Keratinocyte (primary cell): ENCODE data around the gene NECTIN1. TPM values are rescaled to one million over a fixed set of nuclear protein-coding genes. Genes with fewer than 3 reads are reported as not detected.

ENCODE experiments used
- DNase-seq: peaks from one replicate; pipeline ENCODE4 v3.0.0-alpha.2; 2011; ENCODE audit warnings: low read depth, missing footprints, low spot score
- FAIRE-seq: peaks from 2 replicates; lab custom pipeline; 2011; peaks lifted over from hg19 to GRCh38; lab: Jason Lieb, UNC
- H2AFZ ChIP-seq: 2 replicates; pipeline ENCODE4 v1.6.0; 2012; ENCODE audit warnings: low read length, control low read depth, inconsistent platforms; ENCODE audit not compliant: control insufficient read depth
- H3K27ac ChIP-seq: 2 replicates; pipeline ENCODE4 v1.5.1; 2011; ENCODE audit warnings: low read length; ENCODE audit not compliant: control insufficient read depth, insufficient read depth
- H3K27me3 ChIP-seq: 3 replicates; pipeline ENCODE4 v1.6.0; 2011; ENCODE audit warnings: low read length; ENCODE audit not compliant: control insufficient read depth, insufficient read depth; ENCODE audit errors: extremely low read depth
- H3K36me3 ChIP-seq, 2 experiments: 2 replicates in 1 of 2; 3 replicates in 1 of 2; pipeline ENCODE4 v1.5.1; 2011; ENCODE audit warnings: low read length in 2 of 2, mild to moderate bottlenecking in 1 of 2; ENCODE audit not compliant: control insufficient read depth in 2 of 2, insufficient read depth in 2 of 2; ENCODE audit errors: extremely low read depth in 1 of 2
- H3K4me1 ChIP-seq: 3 replicates; pipeline ENCODE4 v1.5.1; 2011; ENCODE audit warnings: low read length; ENCODE audit not compliant: control insufficient read depth, insufficient read depth; ENCODE audit errors: extremely low read depth
- H3K4me2 ChIP-seq: 3 replicates; pipeline ENCODE4 v1.6.0; 2011; ENCODE audit warnings: low read depth, low read length; ENCODE audit not compliant: control insufficient read depth, insufficient read depth; ENCODE audit errors: extremely low read depth
- H3K4me3 ChIP-seq, 3 experiments: fragments of 200-600 bp in 1 of 3; sonication (generic) in 1 of 3; 2 replicates in 2 of 3; 3 replicates in 1 of 3; pipeline ENCODE4 v1.5.1; 2011 to 2016; ENCODE audit warnings: low read length in 3 of 3, mild to moderate bottlenecking in 3 of 3, control low read depth in 2 of 3, inconsistent platforms in 1 of 3, low read depth in 1 of 3, mixed read lengths in 1 of 3, mixed run types in 1 of 3, moderate library complexity in 1 of 3; ENCODE audit not compliant: control insufficient read depth in 2 of 3, insufficient read depth in 2 of 3; ENCODE audit errors: extremely low read depth in 1 of 3
- H3K79me2 ChIP-seq: 2 replicates; pipeline ENCODE4 v1.6.0; 2012; ENCODE audit warnings: low read length; ENCODE audit not compliant: control insufficient read depth, insufficient read depth
- H3K9ac ChIP-seq: 3 replicates; pipeline ENCODE4 v1.6.0; 2011; ENCODE audit warnings: low read length; ENCODE audit not compliant: control insufficient read depth, insufficient read depth; ENCODE audit errors: extremely low read depth
- H3K9me1 ChIP-seq: 3 replicates; pipeline ENCODE4 v1.6.0; 2011; ENCODE audit warnings: low read length; ENCODE audit not compliant: control insufficient read depth, insufficient read depth; ENCODE audit errors: extremely low read depth
- H3K9me3 ChIP-seq: 2 replicates; pipeline ENCODE4 v1.5.1; 2012; ENCODE audit warnings: low read depth, low read length; ENCODE audit not compliant: control insufficient read depth
- H4K20me1 ChIP-seq: 3 replicates; pipeline ENCODE4 v1.6.0; 2011; ENCODE audit warnings: low read length; ENCODE audit not compliant: control insufficient read depth, insufficient read depth; ENCODE audit errors: extremely low read depth
- EZH2 ChIP-seq: IDR thresholded peaks from one replicate; pipeline ENCODE4 v1.6.1; 2012; ENCODE audit warnings: inconsistent platforms, mild to moderate bottlenecking, low read length, moderate library complexity
- dilution Hi-C: fragments of 300-500 bp; cut with MboI; formaldehyde crosslinking; loops from one replicate; pipeline ENCODE4 v1.7.0; 2020; ENCODE audit warnings: low sequenced_read_pairs; ENCODE audit not compliant: extremely low pct_ligation_motif_present
- polyA plus RNA-seq, 5 experiments: library from polyadenylated mRNA; depleted of rRNA in 3 of 5; stranded (reverse) in 3 of 5; stranded (forward) in 1 of 5; unstranded in 1 of 5; fragments of >200 nt; gene quantifications; 1 replicate in 1 of 5; 2 replicates in 3 of 5; 3 replicates in 1 of 5; pipeline versions ENCODE4 v1.2.1 to v1.2.3, GENCODE V29; 2011 to 2012; ENCODE audit warnings: missing spikeins in 2 of 5, low read depth in 1 of 5, low replicate concordance in 1 of 5
- TF ChIP-seq, protein P1 (sequence below), 3 experiments: IDR thresholded peaks in 1 of 3; conservative IDR thresholded peaks in 1 of 3; optimal IDR thresholded peaks in 1 of 3; 2 replicates in 2 of 3; 3 replicates in 1 of 3; pipeline versions ENCODE3 to v1.5.1; 2011; ENCODE audit warnings: low read length in 3 of 3, mild to moderate bottlenecking in 3 of 3, moderate library complexity in 2 of 3, control low read depth in 1 of 3, inconsistent platforms in 1 of 3; ENCODE audit not compliant: insufficient read depth in 2 of 3; ENCODE audit errors: extremely low read depth in 1 of 3

NECTIN1 gene
- polyA plus RNA-seq, 1 donor (not counting 4 experiments of a cell fraction or from before 2014, with no cell fraction given), result 37.5 TPM

DNA sequence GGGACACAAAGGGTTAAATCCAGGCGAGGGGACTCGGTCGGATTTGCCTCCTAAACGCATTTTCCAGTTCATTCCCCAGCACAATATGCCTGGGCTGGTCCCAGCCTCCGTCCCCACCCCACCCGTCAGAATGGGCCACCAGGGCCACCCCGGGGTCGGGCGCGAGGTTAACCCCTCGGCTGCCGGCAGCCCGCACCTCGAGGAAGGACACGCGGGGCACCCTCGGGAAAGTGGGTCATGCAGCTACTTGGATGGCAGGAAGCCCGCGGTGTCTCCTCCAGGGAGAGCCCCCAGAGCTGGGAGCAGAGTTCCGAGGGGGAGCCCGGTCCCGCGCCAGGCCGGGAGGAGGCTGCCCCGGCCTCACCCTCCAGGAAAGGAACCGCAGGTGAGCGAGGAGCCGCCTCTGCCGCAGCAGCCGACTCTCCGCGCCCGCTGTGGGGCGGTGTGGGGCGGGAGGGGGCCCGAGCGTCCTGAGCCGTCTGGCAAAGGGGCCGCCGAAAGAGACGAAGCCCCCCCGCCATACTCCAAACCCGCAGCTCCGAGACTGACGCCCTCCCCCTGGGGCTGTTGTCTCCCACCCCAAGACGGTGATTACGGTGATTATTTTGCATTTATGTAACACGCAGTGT is 1.4 kb downstream of the NECTIN1 start:
- no peaks in the 10 kb centered on the region for H3K27me3 ChIP-seq
- peaks cover 17% of the 10 kb centered on the region for H4K20me1 ChIP-seq
- peak overlapping the region; percentile 86 for H3K9ac ChIP-seq
- peak overlapping the region; percentile 77 for H3K27ac ChIP-seq
- DNase-seq (no peak), FAIRE-seq (no peak)
- TF ChIP-seq, protein P1, sequence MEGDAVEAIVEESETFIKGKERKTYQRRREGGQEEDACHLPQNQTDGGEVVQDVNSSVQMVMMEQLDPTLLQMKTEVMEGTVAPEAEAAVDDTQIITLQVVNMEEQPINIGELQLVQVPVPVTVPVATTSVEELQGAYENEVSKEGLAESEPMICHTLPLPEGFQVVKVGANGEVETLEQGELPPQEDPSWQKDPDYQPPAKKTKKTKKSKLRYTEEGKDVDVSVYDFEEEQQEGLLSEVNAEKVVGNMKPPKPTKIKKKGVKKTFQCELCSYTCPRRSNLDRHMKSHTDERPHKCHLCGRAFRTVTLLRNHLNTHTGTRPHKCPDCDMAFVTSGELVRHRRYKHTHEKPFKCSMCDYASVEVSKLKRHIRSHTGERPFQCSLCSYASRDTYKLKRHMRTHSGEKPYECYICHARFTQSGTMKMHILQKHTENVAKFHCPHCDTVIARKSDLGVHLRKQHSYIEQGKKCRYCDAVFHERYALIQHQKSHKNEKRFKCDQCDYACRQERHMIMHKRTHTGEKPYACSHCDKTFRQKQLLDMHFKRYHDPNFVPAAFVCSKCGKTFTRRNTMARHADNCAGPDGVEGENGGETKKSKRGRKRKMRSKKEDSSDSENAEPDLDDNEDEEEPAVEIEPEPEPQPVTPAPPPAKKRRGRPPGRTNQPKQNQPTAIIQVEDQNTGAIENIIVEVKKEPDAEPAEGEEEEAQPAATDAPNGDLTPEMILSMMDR (optimal IDR thresholded peaks at IDR 0.05 in 1 of 3, IDR thresholded peaks at IDR 0.05 in 1 of 3, conservative IDR thresholded peaks at IDR 0.05 in 1 of 3; ENCODE audit: extremely low read depth in 1 of 3, insufficient read depth in 2 of 3, low read length in 3 of 3), result peak in 2 of 3 experiments; percentile 55 to 63
- TF ChIP-seq EZH2, result no peak
- H3K9me1 ChIP-seq, result no peaks in the 10 kb centered on the region
- dilution Hi-C loops, result no loop called here
- peak overlapping the region; percentile 96 for H3K4me2 ChIP-seq
- H3K4me3 ChIP-seq, result peak overlapping the region; percentile 90 to 93 (median 93)
- H3K9me3 ChIP-seq, result no peaks in the 10 kb centered on the region
- no peak overlapping the region for H2AFZ ChIP-seq
- peaks cover 57% of the 10 kb centered on the region for H3K79me2 ChIP-seq
- H3K4me1 ChIP-seq, result peaks cover 42% of the 10 kb centered on the region
- H3K36me3 ChIP-seq, result peaks cover 3 to 12% of the 10 kb centered on the region in 2 experiments

DNA sequence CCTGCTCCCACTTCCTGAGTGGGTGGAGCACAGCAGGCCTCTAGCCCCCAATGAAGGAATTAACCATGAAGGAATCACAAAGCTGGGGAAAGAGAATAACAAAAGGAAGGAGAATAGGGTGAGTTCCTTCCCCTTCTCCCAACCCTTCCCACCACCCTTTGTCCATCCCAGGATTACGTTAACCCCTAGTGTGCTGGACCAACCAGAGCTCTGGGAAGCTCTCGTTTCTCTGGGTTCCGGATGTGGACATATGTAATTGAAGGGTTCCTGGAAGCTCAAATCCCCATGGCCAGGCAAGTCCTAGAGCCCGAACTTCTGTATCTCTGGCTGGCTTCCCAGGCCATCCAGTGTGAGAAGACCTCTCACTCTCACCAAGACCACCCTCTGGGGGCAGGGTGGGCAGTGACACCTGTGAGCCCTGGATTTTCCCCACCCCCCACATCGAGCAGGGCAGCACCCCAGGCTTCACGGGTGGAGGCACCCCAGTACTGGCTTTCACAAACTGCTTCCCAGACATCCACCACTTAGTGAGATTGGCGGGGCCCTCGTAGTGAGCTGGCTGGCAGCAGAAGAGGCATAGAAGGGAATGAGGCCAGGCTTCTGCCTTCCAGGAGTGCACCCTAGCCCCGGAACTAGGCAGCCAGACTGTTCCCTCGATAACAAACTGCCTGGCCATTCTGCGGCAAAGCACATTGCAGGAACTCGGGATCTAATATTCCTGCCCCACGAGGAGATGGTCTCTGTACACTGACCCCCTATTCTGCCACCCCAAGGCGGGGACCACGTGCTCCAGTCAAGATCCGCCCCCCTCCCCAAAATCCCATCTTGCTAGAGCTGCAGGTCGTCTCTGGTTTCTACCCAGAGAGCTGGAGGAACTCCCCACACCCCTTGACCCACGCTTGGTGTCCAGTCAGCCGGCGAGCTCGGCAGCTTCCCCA is 2.1 kb downstream of the NECTIN1 start:
- peak overlapping the region; percentile 77 for H3K27ac ChIP-seq
- FAIRE-seq, result peak; percentile 5
- peaks cover 50% of the 10 kb centered on the region for H3K4me1 ChIP-seq
- H3K27me3 ChIP-seq, result no peaks in the 10 kb centered on the region
- H4K20me1 ChIP-seq, result peaks cover 20% of the 10 kb centered on the region
- peaks cover 3 to 12% of the 10 kb centered on the region in 2 experiments for H3K36me3 ChIP-seq
- peak overlapping the region; percentile 96 for H3K4me2 ChIP-seq
- no peak overlapping the region for H2AFZ ChIP-seq
- H3K79me2 ChIP-seq, result peaks cover 65% of the 10 kb centered on the region
- H3K9ac ChIP-seq, result peak overlapping the region; percentile 86
- no peak for DNase-seq
- H3K9me3 ChIP-seq, result no peaks in the 10 kb centered on the region
- TF ChIP-seq EZH2, result no peak
- TF ChIP-seq, protein P1 (optimal IDR thresholded peaks at IDR 0.05 in 1 of 3, IDR thresholded peaks at IDR 0.05 in 1 of 3, conservative IDR thresholded peaks at IDR 0.05 in 1 of 3; ENCODE audit: extremely low read depth in 1 of 3, insufficient read depth in 2 of 3, low read length in 3 of 3), result no peak
- dilution Hi-C loops, result no loop called here
- peaks cover 2% of the 10 kb centered on the region for H3K9me1 ChIP-seq
- H3K4me3 ChIP-seq, result peak overlapping the region; percentile 90 to 93 (median 93)
